Karpas-422 (cell line): ENCODE results near the gene PLCH2. TPM values are rescaled to one million over a fixed set of nuclear protein-coding genes. Genes with fewer than 3 reads are reported as not detected.

Source experiments
- DNase-seq: peaks from one replicate; pipeline ENCODE4 v3.0.0-alpha.2; 2015
- H2AFZ ChIP-seq: fragments of 200-600 bp; sonication (generic); 2 replicates; pipeline ENCODE4 v1.6.1; 2014; ENCODE audit warnings: antibody characterized with exemption, low read length, mixed read lengths
- H3K27ac ChIP-seq: fragments of 200-600 bp; sonication (generic); 2 replicates; pipeline ENCODE4 v1.5.1; 2014; ENCODE audit warnings: mild to moderate bottlenecking, low read length, moderate library complexity
- H3K27me3 ChIP-seq: fragments of 200-600 bp; sonication (generic); 2 replicates; pipeline ENCODE4 v1.6.1; 2014; ENCODE audit warnings: low read length, mixed read lengths
- H3K36me3 ChIP-seq: fragments of 200-600 bp; sonication (generic); 2 replicates; pipeline ENCODE4 v1.6.1; 2014; ENCODE audit warnings: low read length, mixed read lengths; ENCODE audit not compliant: insufficient read depth
- H3K4me1 ChIP-seq: fragments of 200-600 bp; sonication (generic); 2 replicates; pipeline ENCODE4 v1.6.1; 2014; ENCODE audit warnings: mild to moderate bottlenecking, low read length, mixed read lengths
- H3K4me2 ChIP-seq: fragments of 200-600 bp; sonication (generic); 2 replicates; pipeline ENCODE4 v1.6.1; 2014; ENCODE audit warnings: low read length, low read depth, mild to moderate bottlenecking; ENCODE audit not compliant: poor library complexity, severe bottlenecking
- H3K4me3 ChIP-seq: fragments of 200-600 bp; sonication (generic); 2 replicates; pipeline ENCODE4 v1.5.1; 2014; ENCODE audit warnings: mild to moderate bottlenecking, antibody characterized with exemption, low read length, mixed read lengths
- H3K79me2 ChIP-seq: fragments of 200-600 bp; sonication (generic); 2 replicates; pipeline ENCODE4 v1.6.1; 2014; ENCODE audit warnings: mild to moderate bottlenecking, low read length, mixed read lengths
- H3K9ac ChIP-seq: fragments of 200-600 bp; sonication (generic); 2 replicates; pipeline ENCODE4 v1.6.0; 2014; ENCODE audit warnings: low read length
- H3K9me2 ChIP-seq: fragments of 200-600 bp; sonication (generic), shearing (Covaris generic); replicated peaks from 2 replicates; pipeline ENCODE4 v1.6.0; 2014; ENCODE audit warnings: mild to moderate bottlenecking, low read length, moderate library complexity; ENCODE audit not compliant: insufficient read depth
- H3K9me3 ChIP-seq: fragments of 300-700, 200-600 bp; sonication (generic); 2 replicates; pipeline ENCODE4 v1.6.1; 2014; ENCODE audit warnings: low read length, mixed read lengths
- H4K20me1 ChIP-seq: fragments of 200-600 bp; sonication (generic); 2 replicates; pipeline ENCODE4 v1.6.1; 2014; ENCODE audit warnings: mild to moderate bottlenecking, antibody characterized with exemption, low read length, low read depth; ENCODE audit not compliant: insufficient read depth
- total RNA-seq: library from RNA; depleted of rRNA; stranded (reverse); fragments of >200 nt; shearing (Covaris generic); gene quantifications from 2 replicates; pipeline ENCODE4 v1.2.3, GENCODE V29; 2014; ENCODE audit warnings: low replicate concordance

PLCH2 gene
- total RNA-seq, 1 experiment from 2014 or later = 0.19 TPM

DNA sequence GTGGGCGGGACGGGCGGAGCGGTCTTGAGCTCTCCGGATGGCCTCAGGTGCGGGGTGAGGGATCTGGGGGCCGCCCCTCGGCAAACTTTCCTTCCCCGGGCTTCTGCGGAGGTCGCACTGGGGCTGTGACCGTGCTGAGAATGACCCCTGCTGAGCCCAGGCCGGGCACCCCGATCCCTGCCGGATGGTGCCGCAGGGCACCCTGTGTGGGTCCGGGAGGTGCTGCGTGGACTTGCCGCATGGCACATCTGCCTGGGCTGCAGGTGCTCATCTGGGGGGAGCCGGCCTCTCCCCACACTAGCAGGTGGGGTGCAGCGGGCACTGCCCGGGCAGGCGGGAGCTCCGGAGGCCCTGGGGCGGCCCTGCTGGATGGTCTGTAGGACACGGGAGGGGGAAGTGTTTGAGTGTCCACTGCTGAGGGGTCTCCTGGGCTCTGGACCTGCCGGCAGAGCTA, 31.9 kb upstream of the PLCH2 start:
- H3K4me2 ChIP-seq = no peak overlapping the region
- H3K9me2 ChIP-seq = no peaks in the 10 kb centered on the region
- no peak overlapping the region for H3K4me3 ChIP-seq
- no peak for DNase-seq
- H3K4me1 ChIP-seq = no peaks in the 10 kb centered on the region
- H2AFZ ChIP-seq = no peak overlapping the region
- no peak overlapping the region for H3K9ac ChIP-seq
- no peaks in the 10 kb centered on the region for H4K20me1 ChIP-seq
- no peaks in the 10 kb centered on the region for H3K9me3 ChIP-seq
- no peaks in the 10 kb centered on the region for H3K36me3 ChIP-seq
- no peaks in the 10 kb centered on the region for H3K27me3 ChIP-seq
- H3K27ac ChIP-seq = no peak overlapping the region
- no peaks in the 10 kb centered on the region for H3K79me2 ChIP-seq

DNA sequence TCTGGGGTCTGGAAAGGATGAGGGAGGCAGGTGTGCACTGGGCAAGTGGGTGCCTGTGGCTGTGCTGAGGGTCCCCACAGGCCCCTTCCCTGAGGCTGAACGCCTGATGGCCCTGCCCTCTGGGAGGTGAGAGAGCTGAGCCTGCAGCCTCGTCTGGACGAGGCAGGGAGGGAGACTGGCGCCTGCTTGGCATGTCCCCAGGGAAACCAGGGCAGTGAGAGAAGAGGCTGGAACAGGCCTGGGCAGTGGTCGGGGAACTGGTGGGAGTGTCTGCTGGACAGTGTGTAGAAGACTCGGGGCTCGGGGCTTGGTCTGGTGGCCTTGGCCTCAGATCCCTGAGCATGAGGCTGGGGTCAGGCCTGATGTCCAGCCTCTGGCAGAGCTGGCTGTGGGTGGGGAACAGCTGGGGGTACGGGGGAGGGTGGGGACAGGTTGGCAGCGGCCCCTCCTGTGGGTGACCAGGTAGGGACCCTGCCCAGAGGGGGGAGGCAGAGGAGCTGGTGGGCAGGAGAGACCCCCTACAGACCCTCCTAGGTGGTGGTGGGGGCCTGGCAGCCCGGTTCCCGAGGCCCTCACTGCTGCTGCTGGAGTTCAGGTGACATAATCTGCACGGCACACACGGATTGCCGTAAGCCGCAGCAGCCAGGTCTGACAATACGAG, 30.8 kb upstream of the PLCH2 start:
- Histone ChIP-seq H3K4me2 (no peak overlapping the region), H2AFZ (no peak overlapping the region), H3K4me1 (peaks cover 8% of the 10 kb centered on the region), H3K9me2 (no peaks in the 10 kb centered on the region), H3K9ac (no peak overlapping the region), H3K9me3 (no peaks in the 10 kb centered on the region), H3K36me3 (no peaks in the 10 kb centered on the region), H3K4me3 (no peak overlapping the region), H3K27ac (no peak overlapping the region), H4K20me1 (no peaks in the 10 kb centered on the region), H3K27me3 (no peaks in the 10 kb centered on the region), H3K79me2 (no peaks in the 10 kb centered on the region)
- DNase-seq = no peak

DNA sequence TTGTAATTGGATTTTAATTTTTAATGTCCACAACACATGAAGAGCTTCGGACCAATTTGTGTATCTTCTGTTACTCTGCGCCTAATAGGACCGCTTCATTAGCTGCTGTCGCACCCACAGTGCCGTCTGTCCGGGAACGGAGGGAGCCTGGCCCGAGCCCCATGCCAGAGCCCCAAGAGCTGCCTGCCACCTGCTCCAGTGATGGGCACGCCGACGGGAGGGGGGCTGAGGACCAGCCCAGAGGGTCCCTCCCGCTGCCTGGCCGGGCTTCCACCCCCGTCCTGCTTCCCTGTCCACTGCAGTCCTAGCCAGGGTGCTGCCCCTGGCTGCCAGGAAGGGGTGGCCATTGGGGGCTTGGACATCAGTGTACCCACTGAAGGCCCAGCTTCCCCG, 30.3 kb upstream of the PLCH2 start:
- no peak for DNase-seq
- Histone ChIP-seq H2AFZ (no peak overlapping the region), H3K4me1 (peaks cover 8% of the 10 kb centered on the region), H4K20me1 (no peaks in the 10 kb centered on the region), H3K79me2 (no peaks in the 10 kb centered on the region), H3K27ac (no peak overlapping the region), H3K4me2 (no peak overlapping the region), H3K36me3 (no peaks in the 10 kb centered on the region), H3K9ac (no peak overlapping the region), H3K27me3 (no peaks in the 10 kb centered on the region), H3K4me3 (no peak overlapping the region), H3K9me2 (no peaks in the 10 kb centered on the region), H3K9me3 (no peaks in the 10 kb centered on the region)

- no peaks in the 10 kb centered on the region for H3K36me3 ChIP-seq
- DNase-seq = no peak
- H3K9me2 ChIP-seq = no peaks in the 10 kb centered on the region
- no peaks in the 10 kb centered on the region for H3K79me2 ChIP-seq
- H3K4me1 ChIP-seq = peaks cover 9% of the 10 kb centered on the region
- H3K4me3 ChIP-seq = no peak overlapping the region
- H4K20me1 ChIP-seq = no peaks in the 10 kb centered on the region
- H3K9me3 ChIP-seq = no peaks in the 10 kb centered on the region
- no peaks in the 10 kb centered on the region for H3K27me3 ChIP-seq
- no peak overlapping the region for H3K27ac ChIP-seq
- H3K4me2 ChIP-seq = no peak overlapping the region
- no peak overlapping the region for H2AFZ ChIP-seq
- H3K9ac ChIP-seq = no peak overlapping the region
Observed at GRCh38 chr1:2446394-2446793, 29.7 kb upstream of the PLCH2 start.

GRCh38 chr1:2446861-2447260, 29.2 kb upstream of the PLCH2 start:
- peaks cover 14% of the 10 kb centered on the region for H3K4me1 ChIP-seq
- H2AFZ ChIP-seq = no peak overlapping the region
- H3K4me3 ChIP-seq = no peak overlapping the region
- H3K27me3 ChIP-seq = no peaks in the 10 kb centered on the region
- DNase-seq = no peak
- H3K36me3 ChIP-seq = no peaks in the 10 kb centered on the region
- no peak overlapping the region for H3K4me2 ChIP-seq
- H3K9me3 ChIP-seq = no peaks in the 10 kb centered on the region
- no peak overlapping the region for H3K9ac ChIP-seq
- H3K27ac ChIP-seq = no peak overlapping the region
- H3K79me2 ChIP-seq = no peaks in the 10 kb centered on the region
- H3K9me2 ChIP-seq = no peaks in the 10 kb centered on the region
- H4K20me1 ChIP-seq = no peaks in the 10 kb centered on the region

GRCh38 chr1:2447276-2448097, 28.6 kb upstream of the PLCH2 start:
- no peak overlapping the region for H3K4me2 ChIP-seq
- H3K9me3 ChIP-seq = no peaks in the 10 kb centered on the region
- H3K27ac ChIP-seq = no peak overlapping the region
- peaks cover 20% of the 10 kb centered on the region for H3K4me1 ChIP-seq
- no peak for DNase-seq
- no peaks in the 10 kb centered on the region for H3K27me3 ChIP-seq
- no peak overlapping the region for H3K9ac ChIP-seq
- no peak overlapping the region for H2AFZ ChIP-seq
- no peaks in the 10 kb centered on the region for H3K36me3 ChIP-seq
- H3K79me2 ChIP-seq = no peaks in the 10 kb centered on the region
- no peaks in the 10 kb centered on the region for H4K20me1 ChIP-seq
- no peak overlapping the region for H3K4me3 ChIP-seq
- no peaks in the 10 kb centered on the region for H3K9me2 ChIP-seq

GRCh38 chr1:2448098-2448445, 28.0 kb upstream of the PLCH2 start:
- no peak for DNase-seq
- Histone ChIP-seq H3K79me2 (no peaks in the 10 kb centered on the region), H3K36me3 (no peaks in the 10 kb centered on the region), H3K27me3 (no peaks in the 10 kb centered on the region), H2AFZ (no peak overlapping the region), H3K4me2 (no peak overlapping the region), H3K4me3 (no peak overlapping the region), H3K9ac (no peak overlapping the region), H3K27ac (no peak overlapping the region), H3K9me3 (no peaks in the 10 kb centered on the region), H3K4me1 (peaks cover 23% of the 10 kb centered on the region), H4K20me1 (no peaks in the 10 kb centered on the region), H3K9me2 (no peaks in the 10 kb centered on the region)

GRCh38 chr1:2449636-2450454, 26.2 kb upstream of the PLCH2 start:
- no peak for DNase-seq
- Histone ChIP-seq H3K36me3 (no peaks in the 10 kb centered on the region), H3K9me2 (no peaks in the 10 kb centered on the region), H3K4me3 (no peak overlapping the region), H3K9me3 (no peaks in the 10 kb centered on the region), H3K4me1 (peaks cover 23% of the 10 kb centered on the region), H3K27ac (no peak overlapping the region), H3K4me2 (no peak overlapping the region), H2AFZ (no peak overlapping the region), H3K79me2 (no peaks in the 10 kb centered on the region), H3K27me3 (no peaks in the 10 kb centered on the region), H4K20me1 (no peaks in the 10 kb centered on the region), H3K9ac (no peak overlapping the region)
